Gastroesophageal sphincter (tissue), 4 donors: ENCODE data around the gene SACM1L. TPM values are rescaled to one million over a fixed set of nuclear protein-coding genes. Genes with fewer than 3 reads are reported as not detected.

Experiments
- ATAC-seq: fragments of 150-250 bp; one replicate; pipeline ENCODE4 v1.9.1; 2016; ENCODE audit warnings: mild to moderate bottlenecking, moderate library complexity
- H3K27ac ChIP-seq, 4 donors: fragments of 200-600 bp; sonication (generic) in 3 of 4; 1 replicate in 3 of 4; 2 replicates in 1 of 4; pipeline ENCODE4 v1.5.1; 2016 to 2019
- H3K27me3 ChIP-seq: fragments of 200-600 bp; sonication (generic); one replicate; pipeline ENCODE4 v1.5.1; 2019
- H3K36me3 ChIP-seq, 2 donors: fragments of 200-600 bp; sonication (generic); one replicate each; pipeline ENCODE4 v1.5.1; 2019; ENCODE audit warnings: control low read depth in 1 of 2
- H3K4me1 ChIP-seq, 3 donors: fragments of 200-600 bp; sonication (generic); 1 replicate in 2 of 3; 2 replicates in 1 of 3; pipeline ENCODE4 v1.5.1; 2016 to 2019; ENCODE audit warnings: control low read depth in 2 of 3
- H3K4me3 ChIP-seq, 2 donors: fragments of 200-600 bp; sonication (generic); one replicate each; pipeline ENCODE4 v1.5.1; 2019; ENCODE audit warnings: mild to moderate bottlenecking in 1 of 2, moderate library complexity in 1 of 2
- H3K9me3 ChIP-seq, 3 donors: fragments of 200-600 bp; sonication (generic); one replicate each; pipeline ENCODE4 v1.5.1; 2017 to 2019; ENCODE audit warnings: control low read depth in 2 of 3
- CTCF ChIP-seq, 4 experiments: fragments of 200-600 bp in 2 of 4; fragments of 450-650 bp in 2 of 4; sonication (generic) in 1 of 4; IDR thresholded peaks; one replicate each; pipeline ENCODE4 v1.5.1; 2017 to 2019; ENCODE audit warnings: antibody characterized with exemption in 4 of 4, mild to moderate bottlenecking in 2 of 4, moderate library complexity in 2 of 4
- EP300 ChIP-seq: sonication (generic); formaldehyde crosslinking; IDR thresholded peaks from one replicate; pipeline ENCODE4 v1.6.1; 2017; ENCODE audit warnings: antibody characterized with exemption, mild to moderate bottlenecking
- POLR2A ChIP-seq, 2 donors: fragments of 450-650 bp; IDR thresholded peaks; one replicate each; pipeline ENCODE4 v1.6.1; 2017; ENCODE audit warnings: antibody characterized with exemption in 2 of 2, mild to moderate bottlenecking in 2 of 2, moderate library complexity in 1 of 2
- POLR2AphosphoS5 ChIP-seq: sonication (generic); formaldehyde crosslinking; IDR thresholded peaks from one replicate; pipeline ENCODE4 v1.6.1; 2017; ENCODE audit warnings: antibody characterized with exemption
- WGBS, 2 donors: methylation state at CpG; one replicate each; pipeline ENCODE4 v1.1.5; 2018; ENCODE audit warnings: low coverage in 1 of 2; 5-methylcytosine and 5-hydroxymethylcytosine counted together
- total RNA-seq, 4 donors: library from RNA; depleted of rRNA; stranded (reverse); fragments of >200 nt; gene quantifications; one replicate each; pipeline ENCODE4 v1.1.0, GENCODE V29; 2016

SACM1L gene
- total RNA-seq, 4 donors from 2014 or later, result 31.9 to 52.6 (median 38.2) TPM

- peaks cover 0 to 8% (median 0%) of the 10 kb centered on the region in 3 donors for H3K4me1 ChIP-seq
- 79 to 88% methylated on average over 3 of the region's 3 CpGs for WGBS, 2 donors
- no peak for TF ChIP-seq CTCF (IDR thresholded peaks at IDR 0.05)
- TF ChIP-seq POLR2AphosphoS5, result no peak
- no peak for TF ChIP-seq EP300
- no peak for TF ChIP-seq POLR2A (IDR thresholded peaks at IDR 0.05)
- no peak overlapping the region for H3K4me3 ChIP-seq
- no peaks in the 10 kb centered on the region for H3K9me3 ChIP-seq
- H3K36me3 ChIP-seq, result peaks cover 0 to 60% of the 10 kb centered on the region in 2 donors
- no peak for ATAC-seq
- no peak overlapping the region for H3K27ac ChIP-seq
- no peaks in the 10 kb centered on the region for H3K27me3 ChIP-seq
Observed at GRCh38 chr3:45724911-45725310, 35.7 kb downstream of the SACM1L start.

DNA sequence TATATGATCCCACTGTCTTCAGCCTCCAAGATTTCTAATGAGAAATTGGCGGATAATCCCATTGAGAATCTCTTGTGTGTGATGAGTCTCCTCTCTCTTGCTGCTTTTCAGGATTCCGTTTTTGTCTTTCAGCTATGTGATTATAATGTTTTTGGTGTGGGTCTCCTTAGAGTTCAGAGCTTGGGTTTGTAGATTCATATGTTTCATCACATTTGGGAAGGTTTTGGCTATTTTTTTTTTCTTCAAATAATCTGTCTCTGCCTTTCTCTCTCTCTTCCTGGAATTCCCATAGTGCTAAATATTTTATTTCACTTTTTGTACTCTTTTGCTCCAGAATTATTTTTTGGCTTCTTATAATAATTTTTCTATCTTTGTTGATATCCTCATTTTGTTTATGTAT, 40.4 kb downstream of the SACM1L start:
- 67 to 96% methylated on average over 2 of the region's 2 CpGs for WGBS, 2 donors
- Histone ChIP-seq H3K9me3 (no peaks in the 10 kb centered on the region), H3K36me3 (peaks cover 8 to 77% of the 10 kb centered on the region in 2 donors), H3K27me3 (no peaks in the 10 kb centered on the region), H3K4me1 (no peaks in the 10 kb centered on the region), H3K4me3 (no peak overlapping the region), H3K27ac (no peak overlapping the region)
- no peak for TF ChIP-seq POLR2A (IDR thresholded peaks at IDR 0.05)
- no peak for TF ChIP-seq POLR2AphosphoS5
- TF ChIP-seq EP300, result no peak
- no peak for TF ChIP-seq CTCF (IDR thresholded peaks at IDR 0.05)
- ATAC-seq, result no peak

DNA sequence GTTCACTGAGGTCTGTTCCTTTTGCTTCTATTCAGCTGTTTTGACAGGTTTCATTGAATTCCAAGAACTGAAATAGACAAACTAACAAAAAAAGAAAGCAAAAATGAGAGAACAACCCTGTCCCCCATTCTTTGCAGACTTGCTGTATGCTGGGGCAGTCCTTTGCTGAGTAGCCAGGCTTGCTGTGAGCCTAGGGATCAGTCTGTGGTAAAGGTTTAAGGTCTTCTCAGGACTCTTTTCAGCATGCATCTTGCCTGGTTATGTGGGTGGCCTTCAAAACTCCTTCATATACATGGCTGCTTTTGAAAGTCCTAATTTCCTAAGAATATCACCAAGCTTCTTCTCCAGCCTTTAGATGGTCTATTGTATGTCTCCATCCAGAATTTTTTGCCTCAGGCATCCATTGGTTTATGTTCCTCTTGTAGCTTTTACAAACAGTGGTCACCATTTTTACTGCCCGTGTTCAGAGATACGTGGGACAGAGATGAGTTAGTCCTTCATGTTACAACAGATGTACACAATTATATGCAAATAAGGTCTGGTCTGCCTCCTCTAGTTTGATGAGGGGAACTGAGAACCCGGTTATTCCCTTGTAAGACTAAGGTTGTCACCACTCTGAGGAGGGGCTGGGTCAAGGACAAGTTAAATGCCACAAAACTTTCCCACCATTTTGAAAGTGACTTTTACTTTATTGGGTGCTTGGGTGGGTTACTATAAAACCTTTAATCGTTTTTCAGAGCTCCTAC, 41.4 kb downstream of the SACM1L start:
- peaks cover 8 to 77% of the 10 kb centered on the region in 2 donors for H3K36me3 ChIP-seq
- H3K27me3 ChIP-seq, result no peaks in the 10 kb centered on the region
- H3K27ac ChIP-seq, result no peak overlapping the region
- H3K4me1 ChIP-seq, result no peaks in the 10 kb centered on the region
- no peaks in the 10 kb centered on the region for H3K9me3 ChIP-seq
- WGBS, 2 donors, result 93 to 94% methylated on average over 3 to 4 of the region's 4 CpGs
- TF ChIP-seq POLR2A (IDR thresholded peaks at IDR 0.05) (no peak), POLR2AphosphoS5 (no peak), CTCF (IDR thresholded peaks at IDR 0.05) (no peak), EP300 (no peak)
- ATAC-seq, result no peak
- H3K4me3 ChIP-seq, result no peak overlapping the region

- Histone ChIP-seq H3K9me3 (no peaks in the 10 kb centered on the region), H3K36me3 (peaks cover 12 to 100% of the 10 kb centered on the region in 2 donors), H3K27me3 (no peaks in the 10 kb centered on the region), H3K4me3 (no peak overlapping the region), H3K4me1 (no peaks in the 10 kb centered on the region), H3K27ac (no peak overlapping the region)
- no peak for TF ChIP-seq EP300
- ATAC-seq, result no peak
Observed at GRCh38 chr3:45736707-45737106, 47.5 kb downstream of the SACM1L start.

DNA sequence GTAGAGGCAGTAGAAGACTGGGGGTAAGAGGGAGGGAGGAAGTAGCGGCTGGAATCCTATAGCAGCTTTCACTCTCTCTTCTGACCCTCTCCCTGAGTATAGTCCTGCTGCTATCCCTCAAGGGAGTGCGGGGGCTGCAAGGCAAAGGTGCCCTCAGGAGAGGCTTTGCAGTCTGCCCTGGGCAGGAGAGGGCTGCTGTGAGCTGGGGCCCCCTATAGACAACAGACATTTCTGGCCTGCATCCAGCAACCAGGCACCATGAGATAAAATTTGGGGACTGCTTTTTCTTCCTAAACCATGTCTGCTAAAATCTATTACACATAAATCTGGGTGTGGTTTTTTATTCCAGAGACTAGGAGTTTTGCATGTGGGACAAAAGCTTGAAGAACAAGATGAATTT, 48.0 kb downstream of the SACM1L start:
- no peak overlapping the region for H3K27ac ChIP-seq
- 77 to 79% methylated on average over 2 of the region's 2 CpGs for WGBS, 2 donors
- no peaks in the 10 kb centered on the region for H3K4me1 ChIP-seq
- peaks cover 12 to 100% of the 10 kb centered on the region in 2 donors for H3K36me3 ChIP-seq
- H3K4me3 ChIP-seq, result no peak overlapping the region
- H3K9me3 ChIP-seq, result no peaks in the 10 kb centered on the region
- H3K27me3 ChIP-seq, result no peaks in the 10 kb centered on the region
- TF ChIP-seq POLR2AphosphoS5 (no peak), POLR2A (IDR thresholded peaks at IDR 0.05) (no peak), EP300 (no peak), CTCF (IDR thresholded peaks at IDR 0.05) (no peak)
- ATAC-seq, result no peak
